DND-41 (cell line): ENCODE results near the gene SLC35F2.

ENCODE experiments used
- CTCF ChIP-seq: IDR thresholded peaks from 2 replicates; pipeline ENCODE4 v1.5.1; 2012; ENCODE audit warnings: borderline replicate concordance, low read length, moderate library complexity, mild to moderate bottlenecking; ENCODE audit not compliant: poor library complexity, severe bottlenecking; ENCODE audit errors: extremely low read depth
- EZH2 ChIP-seq: IDR thresholded peaks from 3 replicates; pipeline ENCODE4 v1.6.1; 2012; ENCODE audit warnings: borderline replicate concordance, low read depth, mild to moderate bottlenecking, moderate library complexity, low read length, inconsistent platforms; ENCODE audit not compliant: severe bottlenecking

GRCh38 chr11:107849790-107850189 is 8.8 kb downstream of the SLC35F2 start:
- TF ChIP-seq CTCF = no peak
- no peak for TF ChIP-seq EZH2
